WTC11 (cell line): ENCODE data around the gene COL4A2. TPM values are rescaled to one million over a fixed set of nuclear protein-coding genes. Genes with fewer than 3 reads are reported as not detected.

Experiments
- ATAC-seq: fragments of 200-7000 bp; cut with Tn5 transposase; 2 replicates; pipeline ENCODE4 v1.10.0; 2021; ENCODE audit warnings: mild to moderate bottlenecking, moderate library complexity
- CTCF ChIA-PET: fragments of 300-600 bp; sonication (Branson Sonifier 250); formaldehyde crosslinking; loops from one replicate; lab custom pipeline; 2021; ENCODE audit warnings: antibody characterized with exemption; lab: Charles Lee
- POLR2A ChIA-PET: fragments of 350-600 bp; sonication (Branson Sonifier 250); formaldehyde crosslinking; loops from one replicate; lab custom pipeline; 2021; ENCODE audit warnings: antibody characterized with exemption; lab: Charles Lee
- DNase-seq: peaks from one replicate; pipeline ENCODE4 v3.0.0; 2021; ENCODE audit warnings: low spot score
- H3K27ac Mint-ChIP-seq: 2 replicates; pipeline ENCODE4 v1.8.0; 2021; ENCODE audit warnings: mixed read lengths
- H3K27me3 Mint-ChIP-seq: 2 replicates; pipeline ENCODE4 v1.8.0; 2021; ENCODE audit warnings: low read depth, mild to moderate bottlenecking, moderate library complexity, mixed read lengths
- H3K36me3 Mint-ChIP-seq: 2 replicates; pipeline ENCODE4 v1.8.0; 2021; ENCODE audit warnings: mixed read lengths
- H3K4me1 Mint-ChIP-seq: 2 replicates; pipeline ENCODE4 v1.8.0; 2022; ENCODE audit warnings: mixed read lengths
- H3K4me3 Mint-ChIP-seq: 2 replicates; pipeline ENCODE4 v1.8.0; 2021; ENCODE audit warnings: mild to moderate bottlenecking, moderate library complexity, mixed read lengths
- H3K9me3 Mint-ChIP-seq: 2 replicates; pipeline ENCODE4 v1.8.0; 2021; ENCODE audit warnings: mixed read lengths
- ARID4B ChIP-seq: sonication (generic); formaldehyde crosslinking; IDR thresholded peaks from 2 replicates; pipeline ENCODE4 v1.8.0; 2023; ENCODE audit warnings: missing genetic modification reagents, mild to moderate bottlenecking, borderline replicate concordance
- E2F1 ChIP-seq: sonication (generic); formaldehyde crosslinking; IDR thresholded peaks from 2 replicates; pipeline ENCODE4 v1.8.0; 2022; ENCODE audit warnings: mild to moderate bottlenecking, missing genetic modification reagents
- FOXP1 ChIP-seq: sonication (generic); formaldehyde crosslinking; IDR thresholded peaks from 2 replicates; pipeline ENCODE4 v1.8.0; 2022; ENCODE audit warnings: missing genetic modification reagents, mild to moderate bottlenecking, moderate library complexity, borderline replicate concordance
- IRF2 ChIP-seq: sonication (generic); formaldehyde crosslinking; IDR thresholded peaks from 2 replicates; pipeline ENCODE4 v1.8.0; 2022; ENCODE audit warnings: low read depth, missing genetic modification reagents, borderline replicate concordance
- JUN ChIP-seq: sonication (generic); formaldehyde crosslinking; IDR thresholded peaks from 2 replicates; pipeline ENCODE4 v1.8.0; 2023; ENCODE audit warnings: mild to moderate bottlenecking, missing genetic modification reagents
- NR1H2 ChIP-seq: sonication (generic); formaldehyde crosslinking; IDR thresholded peaks from 2 replicates; pipeline ENCODE4 v1.9.0; 2021; ENCODE audit warnings: mild to moderate bottlenecking, moderate library complexity, missing genetic modification reagents
- NR2C2 ChIP-seq: sonication (generic); formaldehyde crosslinking; IDR thresholded peaks from 2 replicates; pipeline ENCODE4 v1.8.0; 2022; ENCODE audit warnings: mild to moderate bottlenecking, missing genetic modification reagents
- RELA ChIP-seq: sonication (generic); formaldehyde crosslinking; IDR thresholded peaks from 2 replicates; pipeline ENCODE4 v1.8.1; 2022; ENCODE audit warnings: missing genetic modification reagents, mild to moderate bottlenecking, borderline replicate concordance
- ZNF138 ChIP-seq: sonication (generic); formaldehyde crosslinking; conservative IDR thresholded peaks from 2 replicates; pipeline ENCODE4 v1.8.1; 2022; ENCODE audit warnings: mild to moderate bottlenecking, moderate library complexity, missing genetic modification reagents
- ZNF396 ChIP-seq: fragments of 250-450 bp; sonication (Bioruptor Pico); IDR thresholded peaks from 2 replicates; pipeline ENCODE4 v1.8.0; 2021; ENCODE audit warnings: mild to moderate bottlenecking, moderate library complexity, borderline replicate concordance
- total RNA-seq: library from RNA; stranded (reverse); gene quantifications from 3 replicates; pipeline ENCODE4 v1.2.3, GENCODE V29; 2021
- TF ChIP-seq, protein P1 (sequence below): sonication (generic); formaldehyde crosslinking; IDR thresholded peaks from 2 replicates; pipeline ENCODE4 v1.8.1; 2022; ENCODE audit warnings: mild to moderate bottlenecking, missing genetic modification reagents, moderate library complexity, borderline replicate concordance
- TF ChIP-seq, protein P2 (sequence below): sonication (generic); formaldehyde crosslinking; IDR thresholded peaks from 2 replicates; pipeline ENCODE4 v1.8.1; 2023; ENCODE audit warnings: mild to moderate bottlenecking, moderate library complexity, missing genetic modification reagents
- TF ChIP-seq, protein P3 (sequence below): sonication (generic); formaldehyde crosslinking; IDR thresholded peaks from 2 replicates; pipeline ENCODE4 v1.8.1; 2023; ENCODE audit warnings: mild to moderate bottlenecking, missing genetic modification reagents, borderline replicate concordance
- TF ChIP-seq, protein P4 (sequence below): sonication (generic); formaldehyde crosslinking; IDR thresholded peaks from 2 replicates; pipeline ENCODE4 v1.8.1; 2023; ENCODE audit warnings: mild to moderate bottlenecking, missing genetic modification reagents
- TF ChIP-seq, protein P5 (sequence below): sonication (generic); formaldehyde crosslinking; IDR thresholded peaks from 2 replicates; pipeline ENCODE4 v1.8.1; 2022; ENCODE audit warnings: low read depth, mild to moderate bottlenecking, moderate library complexity, missing genetic modification reagents, borderline replicate concordance

Gene COL4A2
- total RNA-seq, 1 experiment from 2014 or later, result 109 TPM

- Mint-ChIP-seq H3K36me3 (peaks cover 54% of the 10 kb centered on the region), H3K9me3 (no peaks in the 10 kb centered on the region), H3K27ac (no peak overlapping the region), H3K27me3 (no peaks in the 10 kb centered on the region; the same call in 1 of the 2 replicates), H3K4me1 (no peaks in the 10 kb centered on the region), H3K4me3 (no peak overlapping the region)
- ATAC-seq (no peak), DNase-seq (no peak)
- CTCF ChIA-PET, result no interaction called here
- POLR2A ChIA-PET, result no interaction called here
- TF ChIP-seq NR2C2 (no peak), NR1H2 (CRISPR knock-in tag) (no peak), ZNF396 (no peak), RELA (no peak), FOXP1 (CRISPR knock-in tag) (no peak), IRF2 (CRISPR knock-in tag) (no peak), ZNF138 (no peak), JUN (no peak), E2F1 (CRISPR knock-in tag) (no peak), ARID4B (CRISPR knock-in tag) (no peak)
- TF ChIP-seq, protein P1, sequence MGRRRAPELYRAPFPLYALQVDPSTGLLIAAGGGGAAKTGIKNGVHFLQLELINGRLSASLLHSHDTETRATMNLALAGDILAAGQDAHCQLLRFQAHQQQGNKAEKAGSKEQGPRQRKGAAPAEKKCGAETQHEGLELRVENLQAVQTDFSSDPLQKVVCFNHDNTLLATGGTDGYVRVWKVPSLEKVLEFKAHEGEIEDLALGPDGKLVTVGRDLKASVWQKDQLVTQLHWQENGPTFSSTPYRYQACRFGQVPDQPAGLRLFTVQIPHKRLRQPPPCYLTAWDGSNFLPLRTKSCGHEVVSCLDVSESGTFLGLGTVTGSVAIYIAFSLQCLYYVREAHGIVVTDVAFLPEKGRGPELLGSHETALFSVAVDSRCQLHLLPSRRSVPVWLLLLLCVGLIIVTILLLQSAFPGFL (CRISPR knock-in tag), result no peak
- TF ChIP-seq, protein P2, sequence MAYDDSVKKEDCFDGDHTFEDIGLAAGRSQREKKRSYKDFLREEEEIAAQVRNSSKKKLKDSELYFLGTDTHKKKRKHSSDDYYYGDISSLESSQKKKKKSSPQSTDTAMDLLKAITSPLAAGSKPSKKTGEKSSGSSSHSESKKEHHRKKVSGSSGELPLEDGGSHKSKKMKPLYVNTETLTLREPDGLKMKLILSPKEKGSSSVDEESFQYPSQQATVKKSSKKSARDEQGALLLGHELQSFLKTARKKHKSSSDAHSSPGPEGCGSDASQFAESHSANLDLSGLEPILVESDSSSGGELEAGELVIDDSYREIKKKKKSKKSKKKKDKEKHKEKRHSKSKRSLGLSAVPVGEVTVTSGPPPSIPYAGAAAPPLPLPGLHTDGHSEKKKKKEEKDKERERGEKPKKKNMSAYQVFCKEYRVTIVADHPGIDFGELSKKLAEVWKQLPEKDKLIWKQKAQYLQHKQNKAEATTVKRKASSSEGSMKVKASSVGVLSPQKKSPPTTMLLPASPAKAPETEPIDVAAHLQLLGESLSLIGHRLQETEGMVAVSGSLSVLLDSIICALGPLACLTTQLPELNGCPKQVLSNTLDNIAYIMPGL, result no peak
- TF ChIP-seq, protein P3, sequence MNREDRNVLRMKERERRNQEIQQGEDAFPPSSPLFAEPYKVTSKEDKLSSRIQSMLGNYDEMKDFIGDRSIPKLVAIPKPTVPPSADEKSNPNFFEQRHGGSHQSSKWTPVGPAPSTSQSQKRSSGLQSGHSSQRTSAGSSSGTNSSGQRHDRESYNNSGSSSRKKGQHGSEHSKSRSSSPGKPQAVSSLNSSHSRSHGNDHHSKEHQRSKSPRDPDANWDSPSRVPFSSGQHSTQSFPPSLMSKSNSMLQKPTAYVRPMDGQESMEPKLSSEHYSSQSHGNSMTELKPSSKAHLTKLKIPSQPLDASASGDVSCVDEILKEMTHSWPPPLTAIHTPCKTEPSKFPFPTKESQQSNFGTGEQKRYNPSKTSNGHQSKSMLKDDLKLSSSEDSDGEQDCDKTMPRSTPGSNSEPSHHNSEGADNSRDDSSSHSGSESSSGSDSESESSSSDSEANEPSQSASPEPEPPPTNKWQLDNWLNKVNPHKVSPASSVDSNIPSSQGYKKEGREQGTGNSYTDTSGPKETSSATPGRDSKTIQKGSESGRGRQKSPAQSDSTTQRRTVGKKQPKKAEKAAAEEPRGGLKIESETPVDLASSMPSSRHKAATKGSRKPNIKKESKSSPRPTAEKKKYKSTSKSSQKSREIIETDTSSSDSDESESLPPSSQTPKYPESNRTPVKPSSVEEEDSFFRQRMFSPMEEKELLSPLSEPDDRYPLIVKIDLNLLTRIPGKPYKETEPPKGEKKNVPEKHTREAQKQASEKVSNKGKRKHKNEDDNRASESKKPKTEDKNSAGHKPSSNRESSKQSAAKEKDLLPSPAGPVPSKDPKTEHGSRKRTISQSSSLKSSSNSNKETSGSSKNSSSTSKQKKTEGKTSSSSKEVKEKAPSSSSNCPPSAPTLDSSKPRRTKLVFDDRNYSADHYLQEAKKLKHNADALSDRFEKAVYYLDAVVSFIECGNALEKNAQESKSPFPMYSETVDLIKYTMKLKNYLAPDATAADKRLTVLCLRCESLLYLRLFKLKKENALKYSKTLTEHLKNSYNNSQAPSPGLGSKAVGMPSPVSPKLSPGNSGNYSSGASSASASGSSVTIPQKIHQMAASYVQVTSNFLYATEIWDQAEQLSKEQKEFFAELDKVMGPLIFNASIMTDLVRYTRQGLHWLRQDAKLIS (CRISPR knock-in tag), result no peak
- TF ChIP-seq, protein P4, sequence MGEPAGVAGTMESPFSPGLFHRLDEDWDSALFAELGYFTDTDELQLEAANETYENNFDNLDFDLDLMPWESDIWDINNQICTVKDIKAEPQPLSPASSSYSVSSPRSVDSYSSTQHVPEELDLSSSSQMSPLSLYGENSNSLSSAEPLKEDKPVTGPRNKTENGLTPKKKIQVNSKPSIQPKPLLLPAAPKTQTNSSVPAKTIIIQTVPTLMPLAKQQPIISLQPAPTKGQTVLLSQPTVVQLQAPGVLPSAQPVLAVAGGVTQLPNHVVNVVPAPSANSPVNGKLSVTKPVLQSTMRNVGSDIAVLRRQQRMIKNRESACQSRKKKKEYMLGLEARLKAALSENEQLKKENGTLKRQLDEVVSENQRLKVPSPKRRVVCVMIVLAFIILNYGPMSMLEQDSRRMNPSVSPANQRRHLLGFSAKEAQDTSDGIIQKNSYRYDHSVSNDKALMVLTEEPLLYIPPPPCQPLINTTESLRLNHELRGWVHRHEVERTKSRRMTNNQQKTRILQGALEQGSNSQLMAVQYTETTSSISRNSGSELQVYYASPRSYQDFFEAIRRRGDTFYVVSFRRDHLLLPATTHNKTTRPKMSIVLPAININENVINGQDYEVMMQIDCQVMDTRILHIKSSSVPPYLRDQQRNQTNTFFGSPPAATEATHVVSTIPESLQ (CRISPR knock-in tag), result no peak
- TF ChIP-seq, protein P5, sequence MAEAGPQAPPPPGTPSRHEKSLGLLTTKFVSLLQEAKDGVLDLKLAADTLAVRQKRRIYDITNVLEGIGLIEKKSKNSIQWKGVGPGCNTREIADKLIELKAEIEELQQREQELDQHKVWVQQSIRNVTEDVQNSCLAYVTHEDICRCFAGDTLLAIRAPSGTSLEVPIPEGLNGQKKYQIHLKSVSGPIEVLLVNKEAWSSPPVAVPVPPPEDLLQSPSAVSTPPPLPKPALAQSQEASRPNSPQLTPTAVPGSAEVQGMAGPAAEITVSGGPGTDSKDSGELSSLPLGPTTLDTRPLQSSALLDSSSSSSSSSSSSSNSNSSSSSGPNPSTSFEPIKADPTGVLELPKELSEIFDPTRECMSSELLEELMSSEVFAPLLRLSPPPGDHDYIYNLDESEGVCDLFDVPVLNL (CRISPR knock-in tag), result no peak
Measured at GRCh38 chr13:110503979-110504499, 197.0 kb downstream of the COL4A2 start.
